Measurements from ENCODE around the gene SYNE3.

The SYNE3 gene

GRCh38 chr14:95474941-95475340, 41.5 kb downstream of the SYNE3 start:
- no peak overlapping the region for H3K27ac ChIP-seq
- DNase-seq (ENCODE audit: low spot score) = no peak
- no peak for TF ChIP-seq CTCF (conservative IDR thresholded peaks at IDR 0.05; ENCODE audit: low read depth)
- ChIA-PET CTCF (interaction anchor here (1.3 kb wide), 1 partner anchor 32 kb away, joined by 3 read pairs; no protein-coding TSS in a partner anchor), POLR2A (ENCODE audit: low non-redundant PET) (no interaction called here)

GRCh38 chr14:95474486-95474885, 42.0 kb downstream of the SYNE3 start:
- DNase-seq (ENCODE audit: low spot score) = no peak
- TF ChIP-seq CTCF (conservative IDR thresholded peaks at IDR 0.05; ENCODE audit: low read depth) = no peak
- no peak overlapping the region for H3K27ac ChIP-seq
- ChIA-PET POLR2A (ENCODE audit: low non-redundant PET) (no interaction called here), CTCF (interaction anchor here (1.3 kb wide), 1 partner anchor 32 kb away, joined by 3 read pairs; no protein-coding TSS in a partner anchor)

GRCh38 chr14:95472819-95473251, 43.6 kb downstream of the SYNE3 start:
- TF ChIP-seq CTCF (conservative IDR thresholded peaks at IDR 0.05; ENCODE audit: low read depth) = no peak
- 0 out of 2 replicates have a peak overlapping the region, but pooled peaks have one; percentile 2 for H3K27ac ChIP-seq
- CTCF ChIA-PET = no interaction called here
- POLR2A ChIA-PET (ENCODE audit: low non-redundant PET) = no interaction called here
- no peak for DNase-seq (ENCODE audit: low spot score)

- no peak for DNase-seq (ENCODE audit: low spot score)
- POLR2A ChIA-PET (ENCODE audit: low non-redundant PET) = interaction anchor here (0.7 kb wide), 1 partner anchor 314 kb away, joined by 3 read pairs; no protein-coding TSS in a partner anchor
- TF ChIP-seq CTCF (conservative IDR thresholded peaks at IDR 0.05; ENCODE audit: low read depth) = no peak
- CTCF ChIA-PET = interaction anchor here (0.6 kb wide), 3 partner anchors 174 to 702 kb away, joined by 3 to 6 read pairs (median 4); partner anchors contain the start of gene GSC
- peak overlapping the region; percentile 26; the same call in 1 of the 2 replicates for H3K27ac ChIP-seq
Observed at GRCh38 chr14:95471476-95471875, 45.0 kb downstream of the SYNE3 start.

- no peak for TF ChIP-seq CTCF (conservative IDR thresholded peaks at IDR 0.05; ENCODE audit: low read depth)
- no peak for DNase-seq (ENCODE audit: low spot score)
- H3K27ac ChIP-seq = peak overlapping the region; percentile 26; the same call in 1 of the 2 replicates
- POLR2A ChIA-PET (ENCODE audit: low non-redundant PET) = no interaction called here
- CTCF ChIA-PET = interaction anchor here (0.6 kb wide), 1 partner anchor 701 kb away, joined by 3 read pairs; the partner anchor contains the start of gene GSC
Observed at GRCh38 chr14:95471016-95471415, 45.4 kb downstream of the SYNE3 start.

GRCh38 chr14:95469134-95469481, 47.3 kb downstream of the SYNE3 start:
- ChIA-PET CTCF (interaction anchor here (0.6 to 0.7 kb wide), 2 partner anchors 34 to 54 kb away, joined by 3 read pairs; no protein-coding TSS in a partner anchor), POLR2A (ENCODE audit: low non-redundant PET) (no interaction called here)
- no peak for DNase-seq (ENCODE audit: low spot score)
- no peak overlapping the region for H3K27ac ChIP-seq
- no peak for TF ChIP-seq CTCF (conservative IDR thresholded peaks at IDR 0.05; ENCODE audit: low read depth)

Measured in RWPE1 (cell line).